HG03354 (cell line): Measurements from ENCODE around the gene OGN.

ENCODE experiments used
- ATAC-seq: cut with Tn5 transposase; IDR thresholded peaks from one replicate; pipeline ENCODE4 v1.9.1; 2021; ENCODE audit warnings: mild to moderate bottlenecking; ENCODE audit not compliant: unreplicated experiment, poor library complexity, severe bottlenecking

Gene OGN

GRCh38 chr9:92407818-92408217 is 3.4 kb upstream of the OGN start:
- ATAC-seq = no peak

DNA sequence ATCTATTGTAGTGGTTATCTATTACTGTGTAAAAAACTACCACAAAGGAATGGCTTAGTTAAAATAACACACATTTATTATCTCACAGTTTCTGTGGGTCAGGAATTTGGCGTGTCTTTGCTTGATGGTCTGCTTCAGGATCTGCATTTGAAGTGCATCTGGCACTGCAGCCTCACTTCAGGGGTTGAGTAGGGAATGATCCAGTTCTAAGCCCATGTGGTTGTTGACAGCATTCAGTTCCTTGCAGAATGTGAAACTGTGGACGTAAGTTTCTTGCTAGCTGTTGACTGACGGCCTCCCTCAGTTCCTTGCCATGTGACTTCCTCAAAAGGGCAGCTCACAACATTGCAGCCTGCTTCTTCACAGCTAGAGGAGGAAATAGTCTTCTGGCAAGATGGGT is 2.1 kb upstream of the OGN start:
- ATAC-seq = peak; percentile 63

DNA sequence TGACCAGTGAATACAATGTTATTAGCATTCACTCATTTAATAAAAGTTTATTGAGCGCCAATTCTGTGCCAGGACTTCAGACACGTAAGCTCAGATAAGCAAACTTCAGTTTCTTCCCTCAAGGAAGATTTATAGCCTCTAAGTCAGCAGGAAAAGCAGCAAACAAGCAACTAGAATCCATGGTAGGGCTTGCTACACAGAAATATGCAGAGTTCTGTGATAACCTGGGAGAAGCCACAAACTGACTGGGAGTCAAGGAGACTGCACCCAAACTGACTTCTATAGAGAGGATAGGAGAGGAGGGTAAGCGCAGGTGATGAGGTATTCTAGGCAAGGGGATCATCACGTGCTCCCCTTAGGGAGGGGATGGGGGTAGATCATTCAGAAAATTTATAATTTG is 1.4 kb upstream of the OGN start:
- ATAC-seq = no peak

DNA sequence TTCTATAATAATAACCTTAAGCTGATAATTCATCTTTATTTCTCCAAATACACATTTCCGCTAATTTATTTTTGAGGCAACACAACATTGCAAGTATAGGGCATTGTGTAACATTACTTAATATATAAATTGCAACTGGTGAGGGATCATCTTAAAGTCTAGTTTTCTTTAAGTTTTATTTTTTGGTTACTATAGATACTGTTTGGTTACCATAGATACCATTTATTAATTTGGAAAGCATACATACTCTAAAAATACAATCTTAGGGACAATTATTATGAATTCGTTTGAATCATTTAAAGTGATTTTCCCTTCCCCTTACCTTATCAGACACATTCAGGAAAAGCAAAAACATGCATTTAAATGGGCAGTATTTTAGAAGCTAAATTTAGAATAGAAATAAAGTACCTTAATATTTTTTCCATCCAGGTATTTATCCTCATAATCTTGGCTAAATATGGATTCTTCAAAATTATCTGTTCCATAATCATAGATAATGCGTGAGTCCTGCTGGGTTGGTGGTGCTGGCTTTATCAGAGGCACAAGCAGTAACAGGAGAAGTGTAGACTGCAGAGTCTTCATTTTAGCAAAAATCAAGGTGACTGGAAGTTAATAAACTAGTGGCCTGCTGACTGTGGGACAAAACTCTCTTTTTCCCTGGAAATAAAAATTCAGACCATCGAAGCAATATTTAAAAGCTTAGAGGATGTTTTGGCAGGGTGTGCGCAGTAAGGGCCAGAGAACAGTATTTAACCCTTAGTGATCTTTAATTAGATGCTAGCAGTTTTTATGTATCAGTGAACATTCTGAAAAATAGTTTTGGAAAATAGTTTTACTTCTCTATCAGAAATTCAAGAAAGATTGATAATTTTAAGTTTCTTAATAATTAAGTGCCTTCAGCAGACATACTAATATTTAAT is 1.3 kb downstream of the OGN start:
- ATAC-seq = no peak

DNA sequence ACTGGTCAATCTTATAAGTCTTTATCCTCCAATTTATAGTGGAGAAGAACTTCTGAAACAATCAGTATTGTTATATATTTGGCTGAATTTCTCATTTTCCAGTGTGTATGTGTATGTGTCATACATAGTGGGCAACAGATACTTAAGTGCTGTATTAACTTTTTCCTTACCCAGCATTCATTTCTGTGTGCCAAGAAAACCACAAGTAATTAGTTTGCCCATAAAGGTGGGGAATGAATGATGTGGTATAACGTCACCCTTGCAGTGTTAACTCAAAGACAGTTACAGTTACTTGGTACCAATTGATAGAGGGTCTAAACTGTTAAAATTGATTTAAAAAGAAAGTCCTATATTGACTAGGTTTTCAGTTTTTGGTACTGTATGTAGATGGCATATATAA is 2.0 kb downstream of the OGN start:
- ATAC-seq = no peak

GRCh38 chr9:92397853-92398252 is 6.5 kb downstream of the OGN start:
- no peak for ATAC-seq

DNA sequence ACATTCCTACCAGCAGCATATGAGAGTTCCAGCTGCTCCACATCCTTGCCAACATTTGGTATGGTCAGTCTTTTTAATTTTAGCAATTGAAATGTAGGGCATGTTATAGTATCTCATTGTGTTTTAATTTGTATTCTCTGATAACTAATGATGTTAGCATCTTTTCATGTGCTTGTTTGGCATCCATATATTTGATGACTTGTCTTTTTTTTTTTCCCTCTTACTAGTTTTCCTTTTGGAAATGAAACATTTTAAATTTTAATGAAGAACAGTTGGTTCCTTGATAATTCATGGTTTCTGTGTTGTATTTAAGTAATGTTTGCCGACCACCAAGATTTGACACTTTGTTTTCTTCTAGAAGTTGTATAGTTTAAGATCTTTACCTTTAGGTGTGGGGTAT is 8.8 kb downstream of the OGN start:
- no peak for ATAC-seq

DNA sequence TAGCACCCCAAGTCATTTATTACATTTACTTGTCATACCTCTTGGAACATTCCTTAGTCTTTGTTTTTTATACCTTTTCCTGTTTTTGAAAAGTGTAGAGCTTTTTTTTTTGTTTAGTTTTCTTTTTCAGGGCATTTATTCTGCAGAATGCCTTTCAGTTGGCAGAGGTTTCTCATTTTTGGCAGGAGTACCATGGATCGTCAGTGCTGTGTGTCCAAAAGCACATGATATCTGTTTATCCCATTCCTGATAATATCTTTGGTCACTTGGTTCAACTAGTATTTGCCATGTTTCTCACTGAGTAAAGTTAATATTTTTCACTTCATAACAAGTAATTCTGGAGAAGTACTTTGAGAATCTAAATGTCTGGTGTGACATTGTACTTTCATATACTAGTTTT is 10.7 kb downstream of the OGN start:
- no peak for ATAC-seq

DNA sequence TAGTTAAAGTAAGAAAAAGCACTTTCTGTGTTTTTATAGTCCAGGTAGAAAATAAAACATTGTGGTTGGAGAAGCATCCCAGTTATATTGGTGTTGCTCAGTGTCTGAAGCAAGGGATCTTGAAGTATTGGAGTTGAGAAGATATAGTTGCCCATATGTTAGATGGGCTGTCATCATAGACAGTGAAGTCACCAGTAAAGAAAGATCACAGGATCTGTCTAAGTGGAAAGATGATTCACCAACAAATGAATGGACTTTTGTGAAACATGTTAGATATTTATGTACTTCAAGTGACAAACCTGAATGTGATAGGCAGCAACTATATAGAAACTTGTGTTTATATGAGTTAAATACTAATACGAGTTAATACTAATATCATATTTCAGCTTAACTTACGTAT is 11.7 kb downstream of the OGN start:
- ATAC-seq = no peak

GRCh38 chr9:92385953-92386352 is 18.4 kb downstream of the OGN start:
- ATAC-seq = no peak

- ATAC-seq = no peak
Measured at GRCh38 chr9:92385477-92385876, 18.9 kb downstream of the OGN start.

GRCh38 chr9:92385001-92385400 is 19.4 kb downstream of the OGN start:
- ATAC-seq = no peak

DNA sequence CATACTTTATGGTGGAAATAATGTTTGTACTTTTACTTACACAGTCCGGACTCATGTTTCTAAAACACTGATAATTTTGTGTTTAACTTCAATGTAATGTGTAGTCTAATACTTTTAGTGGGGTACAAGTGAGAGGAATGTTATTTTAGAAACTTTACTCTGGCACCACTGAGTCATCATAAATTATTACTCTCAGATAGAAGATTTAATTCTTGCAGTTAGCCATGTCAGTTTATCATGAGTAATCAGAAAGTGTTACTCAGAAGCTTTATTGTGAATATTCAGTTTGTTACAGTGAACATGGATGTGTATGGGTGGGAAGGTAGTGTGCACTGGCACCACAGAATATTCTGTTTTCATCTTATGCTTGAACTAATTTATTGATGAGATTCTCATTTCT is 20.0 kb downstream of the OGN start:
- no peak for ATAC-seq

GRCh38 chr9:92381775-92382174 is 22.6 kb downstream of the OGN start:
- no peak for ATAC-seq

- no peak for ATAC-seq
Measured at GRCh38 chr9:92380603-92381002, 23.8 kb downstream of the OGN start.

DNA sequence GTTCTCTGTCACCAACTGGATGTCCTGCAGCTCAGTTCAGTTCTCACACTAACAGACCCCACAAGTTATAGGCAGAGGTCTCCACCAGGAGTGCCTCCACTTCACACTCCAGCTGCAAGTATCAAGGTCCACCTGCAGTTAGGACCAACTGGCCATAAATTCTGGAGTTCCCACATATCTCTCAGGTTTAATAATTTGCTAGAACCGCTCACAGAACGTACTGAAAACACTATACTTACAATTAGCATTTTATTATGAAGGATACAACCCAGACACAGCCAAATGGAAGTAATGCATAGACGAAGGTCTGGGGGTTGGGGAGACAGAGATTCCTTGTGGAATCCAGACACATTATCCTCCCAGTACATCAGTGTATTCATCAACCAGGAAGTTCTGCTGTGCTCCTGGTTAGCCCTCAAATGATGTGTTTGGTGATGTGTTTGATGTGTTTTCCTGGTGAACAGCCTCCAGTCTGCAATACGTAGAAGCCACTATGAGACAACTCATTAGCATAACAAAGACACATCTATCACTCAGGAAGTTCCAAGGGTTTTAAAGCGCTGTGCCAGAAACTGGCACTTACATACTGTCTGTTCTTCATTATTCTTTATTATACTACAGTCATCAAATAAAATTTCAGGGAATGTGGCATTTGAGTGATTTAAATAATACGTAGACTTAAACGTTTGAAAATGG is 25.4 kb downstream of the OGN start:
- no peak for ATAC-seq

DNA sequence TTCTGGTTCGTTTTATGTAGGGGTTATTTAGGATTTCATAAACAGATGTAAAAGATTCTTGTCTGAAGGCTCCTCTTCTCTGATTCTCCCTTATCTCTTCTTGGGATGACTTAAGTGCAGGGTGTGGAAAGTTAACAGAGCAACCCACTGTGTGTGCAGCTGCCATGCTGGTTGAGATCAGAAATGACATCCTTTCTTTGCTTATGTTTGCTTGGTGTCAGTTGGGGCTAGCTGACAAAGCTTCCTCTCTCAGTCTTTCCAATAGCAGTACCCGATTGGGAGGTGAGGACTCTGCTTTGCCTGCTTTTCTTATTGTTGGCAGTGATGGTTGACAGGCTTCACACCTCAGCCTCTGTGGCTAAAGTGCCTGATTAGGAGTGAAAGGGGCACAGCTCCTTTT is 26.5 kb downstream of the OGN start:
- no peak for ATAC-seq

DNA sequence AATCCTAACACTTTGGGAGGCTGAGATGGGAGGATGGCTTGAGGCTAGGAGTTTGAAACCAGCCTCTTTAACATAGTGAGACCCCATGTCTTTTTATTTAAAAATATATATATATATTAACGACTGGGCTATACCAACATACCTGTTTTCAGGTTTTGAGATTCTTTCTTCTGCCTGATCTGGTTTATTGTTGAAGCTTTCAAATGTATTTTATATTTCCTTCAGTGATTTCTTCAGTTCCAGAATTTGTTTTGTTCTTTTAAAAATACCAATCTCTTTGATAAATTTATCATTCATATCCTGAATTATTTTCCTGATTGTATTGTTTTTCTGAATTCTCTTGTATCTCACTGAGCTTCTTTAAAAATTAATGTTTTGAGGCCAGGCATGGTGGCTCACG is 31.2 kb downstream of the OGN start:
- no peak for ATAC-seq

- ATAC-seq = no peak
Measured at GRCh38 chr9:92369075-92369474, 35.3 kb downstream of the OGN start.

- ATAC-seq = no peak
Measured at GRCh38 chr9:92360083-92360482, 44.3 kb downstream of the OGN start.

DNA sequence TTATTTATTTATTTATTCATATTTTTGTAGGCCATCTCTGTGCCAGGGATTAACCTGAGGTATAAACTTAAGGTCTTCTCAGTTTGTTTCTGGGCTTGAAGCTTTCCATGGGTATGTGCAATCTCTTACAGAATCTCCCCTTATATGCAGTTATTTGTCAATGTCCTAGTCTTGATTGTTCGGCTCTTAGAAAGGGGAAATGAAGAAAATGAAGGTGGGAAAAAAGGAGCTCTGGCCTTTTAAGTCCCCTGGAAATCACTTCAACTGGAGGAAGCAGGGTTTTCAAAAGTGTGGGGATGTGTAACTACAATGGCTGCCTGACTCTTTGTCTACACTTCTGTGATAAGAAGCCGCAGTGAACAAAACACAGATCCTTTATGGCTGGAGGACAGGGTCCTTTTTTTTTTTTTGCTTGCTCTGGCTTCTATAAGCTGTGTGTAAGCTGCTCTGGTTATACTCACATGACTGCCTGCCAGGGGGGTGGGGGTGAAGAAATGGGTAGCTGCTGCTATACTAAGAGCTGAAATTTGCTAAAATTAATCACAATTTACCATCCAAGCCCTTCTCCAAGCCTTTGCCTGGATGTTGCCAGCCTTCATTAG is 44.9 kb downstream of the OGN start:
- no peak for ATAC-seq
